NCI-H2029 treated with DMSO at 0.1 percent for 48 hours (cell line): Measurements from ENCODE around the gene TMEM138.

Source experiments
- DNase-seq: peaks from one replicate; lab custom pipeline; 2025; lab: John Stamatoyannopoulos, UW

TMEM138 gene

DNA sequence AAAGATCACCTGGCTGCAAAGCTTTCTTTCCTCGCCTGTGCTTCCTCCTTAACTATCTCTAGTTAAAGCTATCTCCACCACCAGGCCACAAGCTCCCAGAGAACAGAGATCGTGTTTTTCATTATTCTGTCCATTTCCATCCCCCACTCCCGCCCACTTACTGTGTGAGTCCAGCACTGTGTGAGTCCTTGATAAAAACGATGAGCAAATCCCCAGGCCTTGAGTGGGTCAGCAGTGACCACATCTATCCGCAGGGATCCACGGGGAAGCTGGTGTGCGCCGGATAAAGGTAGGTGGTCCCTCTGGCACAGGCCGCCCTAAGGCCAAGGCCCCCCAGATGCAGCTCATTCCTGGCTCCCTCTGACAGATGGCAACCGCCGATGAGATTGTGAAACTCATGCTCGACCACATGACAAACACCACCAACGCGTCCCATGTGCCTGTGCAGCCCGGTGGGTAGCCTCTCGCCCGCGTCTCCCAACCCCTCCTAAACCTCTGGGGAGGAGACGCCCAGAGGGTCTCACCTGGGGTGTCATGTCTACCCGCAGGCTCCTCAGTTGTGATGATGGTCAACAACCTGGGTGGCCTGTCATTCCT is 19.9 kb upstream of the TMEM138 start:
- DNase-seq = no peak

DNA sequence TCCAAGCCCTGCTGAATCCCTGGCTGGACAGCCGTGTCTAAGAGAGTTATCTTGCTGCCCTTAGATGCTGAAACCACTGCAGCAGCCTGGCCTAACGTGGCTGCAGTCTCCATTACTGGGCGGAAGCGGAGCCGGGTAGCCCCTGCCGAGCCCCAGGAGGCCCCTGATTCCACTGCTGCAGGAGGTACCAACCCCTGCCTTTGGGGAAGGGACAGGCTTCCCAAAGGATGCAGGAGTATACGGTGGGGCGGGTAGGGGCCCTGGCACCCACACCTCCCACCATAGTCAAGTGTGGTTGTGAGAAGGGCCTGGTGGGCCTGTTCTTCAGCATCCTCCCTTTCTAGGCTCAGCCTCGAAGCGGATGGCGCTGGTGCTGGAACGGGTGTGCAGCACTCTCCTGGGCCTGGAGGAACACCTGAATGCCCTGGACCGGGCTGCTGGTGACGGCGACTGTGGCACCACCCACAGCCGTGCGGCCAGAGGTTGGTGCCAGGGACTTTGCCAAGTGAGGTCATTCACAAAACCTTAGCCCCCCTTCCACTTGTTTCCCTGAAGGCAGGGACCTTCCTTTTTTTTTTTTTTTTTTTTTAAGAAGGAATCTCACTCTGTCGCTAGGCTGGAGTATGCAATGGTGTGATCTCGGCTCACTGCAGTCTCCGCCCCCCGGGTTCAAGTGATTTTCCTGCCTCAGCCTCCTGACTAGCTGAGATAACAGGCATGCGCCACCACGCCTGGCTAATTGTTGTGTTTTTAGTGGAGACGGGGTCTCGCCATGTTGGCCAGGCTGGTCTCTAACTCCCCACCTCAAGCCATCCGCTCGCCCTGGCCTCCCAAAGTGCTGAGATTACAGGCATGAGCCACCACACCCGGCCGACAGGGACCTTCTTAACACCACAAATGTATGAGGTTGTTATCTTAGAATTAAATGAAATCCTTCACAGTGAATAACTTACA is 18.1 kb upstream of the TMEM138 start:
- DNase-seq = no peak

DNA sequence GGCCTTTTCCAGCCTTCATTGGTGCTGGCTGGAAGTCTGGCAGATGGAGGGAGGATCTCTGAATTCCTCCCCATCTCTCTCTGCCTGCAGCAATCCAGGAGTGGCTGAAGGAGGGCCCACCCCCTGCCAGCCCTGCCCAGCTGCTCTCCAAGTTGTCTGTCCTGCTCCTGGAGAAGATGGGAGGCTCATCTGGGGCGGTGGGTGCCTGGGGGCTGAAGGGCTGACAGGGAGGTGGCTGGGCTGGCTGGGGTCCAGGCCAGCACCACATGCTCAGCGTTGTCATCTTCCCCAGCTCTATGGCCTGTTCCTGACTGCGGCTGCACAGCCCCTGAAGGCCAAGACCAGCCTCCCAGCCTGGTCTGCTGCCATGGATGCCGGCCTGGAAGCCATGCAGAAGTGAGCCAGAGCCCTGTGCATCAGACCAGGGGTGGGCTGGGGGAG is 17.0 kb upstream of the TMEM138 start:
- DNase-seq = no peak

DNA sequence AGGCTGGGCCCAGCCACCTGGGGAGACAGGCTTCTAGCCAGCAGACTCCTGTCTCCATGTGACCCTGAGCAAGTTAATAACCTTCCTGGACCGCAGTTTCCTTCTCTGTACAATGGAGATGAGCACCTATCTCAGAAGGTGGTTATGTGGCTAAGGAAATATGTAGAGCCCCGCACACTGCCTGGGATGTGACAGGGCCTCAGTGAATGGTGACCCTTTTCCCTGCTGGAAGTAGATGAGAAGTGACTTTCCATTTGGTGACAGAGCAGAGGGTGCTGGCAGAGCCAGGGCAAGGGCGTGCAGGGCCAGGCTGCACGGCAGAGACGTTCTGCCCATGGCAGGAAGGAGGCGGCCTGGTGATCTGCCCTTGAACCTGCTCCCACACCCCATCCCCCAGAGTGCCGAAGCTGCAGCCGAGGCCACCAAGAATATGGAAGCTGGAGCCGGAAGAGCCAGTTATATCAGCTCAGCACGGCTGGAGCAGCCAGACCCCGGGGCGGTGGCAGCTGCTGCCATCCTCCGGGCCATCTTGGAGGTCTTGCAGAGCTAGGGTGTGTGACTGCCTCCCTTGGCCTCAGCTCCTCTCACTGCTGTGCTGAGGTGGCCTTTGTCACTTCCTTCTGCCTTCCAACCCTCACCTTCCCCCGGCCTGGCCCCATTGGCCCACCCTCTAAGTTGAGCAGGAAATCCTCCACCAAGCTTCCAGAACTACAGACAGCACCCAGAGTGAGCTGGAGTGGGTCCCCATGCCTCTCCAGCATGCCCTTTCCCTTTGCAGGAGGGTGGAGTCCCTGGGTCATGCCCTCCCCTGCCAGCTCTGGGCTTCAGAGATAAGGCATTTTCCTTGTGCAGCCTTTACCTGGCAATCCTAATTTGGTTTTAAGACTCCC is 16.0 kb upstream of the TMEM138 start:
- no peak for DNase-seq

DNA sequence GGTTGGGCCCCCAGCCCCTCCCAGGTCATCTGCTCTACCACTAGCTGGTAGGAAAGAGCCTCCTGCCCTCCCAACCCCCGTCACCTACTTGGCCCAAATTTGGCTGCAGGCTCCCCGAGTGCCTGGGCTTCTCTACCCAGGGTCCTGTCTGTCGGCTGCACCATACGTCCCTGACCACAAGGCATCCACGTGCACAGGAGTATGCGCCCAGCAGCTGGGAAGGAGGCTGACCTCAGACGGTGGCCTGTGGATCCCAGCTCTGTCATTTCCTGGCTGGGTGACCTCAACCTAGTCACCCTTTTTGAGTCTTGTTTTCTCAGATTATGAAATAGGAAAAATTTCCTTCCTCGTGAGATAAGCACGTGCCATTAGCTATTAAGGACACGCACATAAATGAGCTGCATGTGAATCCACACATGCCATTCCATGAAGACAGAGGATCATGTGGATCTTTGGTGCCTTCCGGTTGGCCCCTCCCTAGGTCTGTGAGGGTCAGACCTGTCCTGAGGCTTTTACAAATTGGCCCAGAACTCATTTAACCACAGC is 14.2 kb upstream of the TMEM138 start:
- no peak for DNase-seq

DNA sequence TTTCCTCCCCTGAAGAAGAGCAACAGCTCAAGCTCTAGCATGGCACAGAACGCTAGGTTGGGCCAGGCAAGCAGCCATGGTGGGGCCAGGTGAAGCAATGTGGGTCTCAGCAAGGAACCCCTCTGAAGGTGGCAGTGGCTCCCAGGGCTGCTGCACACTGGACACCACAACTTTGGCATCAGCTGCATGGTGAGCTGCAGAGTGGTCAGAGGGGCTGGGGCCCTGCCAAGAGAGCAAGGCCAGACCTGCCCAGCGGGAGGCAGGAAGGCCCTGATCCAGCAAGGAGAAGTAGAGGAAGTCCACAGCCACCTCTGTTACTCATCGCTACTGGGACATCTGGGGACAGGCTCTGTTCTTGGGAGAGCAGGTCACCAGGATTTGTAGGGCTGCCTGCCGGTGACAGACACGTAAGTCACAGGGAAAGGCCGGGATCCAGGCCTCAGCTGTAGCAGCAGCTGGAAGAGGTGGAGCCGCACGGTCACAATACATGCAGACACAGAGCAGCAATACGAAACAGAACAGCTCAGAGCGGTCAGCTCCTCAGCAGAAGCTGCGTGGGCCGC is 12.9 kb upstream of the TMEM138 start:
- DNase-seq = no peak

DNA sequence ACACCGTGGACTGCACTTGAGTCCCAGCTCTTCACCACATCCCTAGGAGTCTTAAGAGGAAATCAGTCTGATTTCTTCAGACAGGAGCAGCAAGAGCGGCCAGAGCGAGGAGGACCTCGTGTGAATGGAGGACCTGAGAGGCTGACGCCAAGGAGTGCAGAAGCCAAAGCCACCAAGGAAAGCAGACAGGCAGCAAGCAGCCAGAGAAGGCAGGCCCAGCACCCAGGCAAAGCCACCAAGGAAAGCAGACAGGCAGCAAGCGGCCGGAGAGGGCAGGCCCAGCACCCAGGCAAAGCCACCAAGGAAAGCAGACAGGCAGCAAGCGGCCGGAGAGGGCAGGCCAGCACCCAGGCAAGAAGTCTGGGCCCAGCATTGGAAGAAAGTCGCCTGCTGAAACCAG is 12.3 kb upstream of the TMEM138 start:
- no peak for DNase-seq

DNA sequence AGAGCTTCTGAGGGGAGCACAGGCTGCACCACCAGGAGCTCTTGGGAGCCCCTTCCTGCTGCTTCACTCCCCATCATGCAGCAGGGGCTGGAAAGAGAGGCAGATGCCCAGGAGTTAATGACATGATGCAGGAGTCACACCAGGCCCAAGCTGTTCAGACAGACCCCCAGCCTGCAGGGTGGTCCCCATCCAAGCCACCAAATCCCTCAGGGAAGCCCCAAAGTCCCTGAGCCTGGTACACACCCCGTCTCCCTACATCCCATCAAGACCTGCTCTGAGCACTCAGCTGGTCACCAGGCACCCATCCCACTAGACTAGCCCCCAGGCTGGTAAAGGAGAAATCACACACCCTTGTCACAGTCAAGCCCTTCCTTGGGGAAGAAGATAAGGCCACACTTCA is 11.8 kb upstream of the TMEM138 start:
- no peak for DNase-seq

DNA sequence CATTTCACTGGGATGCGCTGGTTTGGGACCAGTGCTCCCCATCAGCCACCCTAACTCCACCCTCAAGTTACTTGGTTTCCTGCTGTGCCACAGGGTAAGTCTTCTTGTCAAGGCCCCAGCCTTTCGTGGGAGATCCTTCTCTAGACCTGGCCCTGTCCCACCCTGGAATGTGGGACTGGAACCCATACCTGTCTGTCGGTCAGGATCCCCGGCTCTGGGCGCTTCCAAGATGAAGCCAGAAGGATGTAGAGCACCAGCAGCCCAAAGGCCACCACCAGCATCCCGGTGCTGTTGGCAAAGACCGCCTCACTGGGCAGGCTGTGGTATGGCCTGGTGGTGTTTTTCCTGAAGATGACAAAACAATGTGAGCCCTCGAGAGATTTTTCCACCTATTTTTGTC is 11.4 kb upstream of the TMEM138 start:
- DNase-seq = no peak

DNA sequence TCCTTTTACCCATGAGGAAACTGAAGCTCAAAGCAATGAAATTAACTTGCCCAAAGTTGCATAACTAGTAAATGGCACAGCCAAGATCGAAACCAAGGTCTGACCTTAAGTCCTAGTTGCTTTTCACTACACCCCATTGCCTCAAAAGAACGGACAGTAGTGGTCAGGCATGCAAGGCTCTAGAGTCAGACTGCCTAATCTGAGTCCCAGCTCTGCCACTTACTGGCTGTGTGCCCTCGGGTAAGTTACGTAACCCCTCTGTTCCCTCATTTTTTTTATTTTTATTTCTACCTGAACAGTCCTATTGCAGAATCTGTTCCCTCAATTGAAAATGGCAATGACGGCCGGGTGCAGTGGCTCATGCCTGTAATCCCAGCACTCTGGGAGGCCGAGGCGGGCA is 10.1 kb upstream of the TMEM138 start:
- no peak for DNase-seq

DNA sequence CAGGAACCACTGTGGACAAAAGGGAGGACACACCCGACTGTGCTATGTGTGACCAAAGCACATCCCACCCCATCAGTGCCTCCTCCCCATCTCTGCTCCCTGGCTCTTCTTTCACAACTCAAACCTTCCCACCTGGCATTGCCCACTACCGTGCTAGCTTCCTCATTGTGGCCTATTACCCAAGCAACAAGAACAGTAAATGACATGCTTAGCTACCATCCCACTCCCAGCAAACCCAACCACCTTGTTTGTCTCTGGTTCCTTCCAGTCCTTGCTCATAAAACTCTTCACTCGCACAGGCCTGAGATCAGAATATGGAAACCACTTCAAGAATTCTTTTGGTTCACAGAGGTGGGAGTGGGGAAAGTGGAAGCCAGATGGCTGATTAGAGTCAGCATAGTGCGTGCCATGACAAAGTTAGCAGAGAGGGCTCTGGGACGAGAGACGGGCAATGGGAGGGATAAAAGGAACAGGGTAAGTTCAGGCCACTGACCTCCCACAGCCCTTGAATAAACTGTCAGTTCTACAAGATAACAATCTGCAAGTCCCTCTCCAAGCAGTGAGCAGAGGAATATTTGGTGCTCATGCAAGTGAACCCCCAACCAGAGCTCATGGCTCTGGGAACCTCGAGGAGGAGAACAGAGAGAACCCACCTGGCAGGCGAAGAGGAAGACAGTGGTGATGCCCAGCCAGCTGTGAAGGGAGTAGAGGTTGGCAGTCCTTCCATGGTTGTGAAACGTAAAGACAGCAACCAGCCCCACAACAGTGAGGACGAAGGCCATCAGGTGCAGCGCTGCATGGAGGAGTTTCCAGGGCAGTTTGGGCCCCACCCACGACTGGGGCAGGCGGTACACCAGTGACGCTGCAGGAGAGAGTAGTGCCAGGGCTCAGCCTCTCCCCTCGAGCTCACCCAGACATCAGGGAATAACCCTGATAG is 8.8 kb upstream of the TMEM138 start:
- no peak for DNase-seq

DNA sequence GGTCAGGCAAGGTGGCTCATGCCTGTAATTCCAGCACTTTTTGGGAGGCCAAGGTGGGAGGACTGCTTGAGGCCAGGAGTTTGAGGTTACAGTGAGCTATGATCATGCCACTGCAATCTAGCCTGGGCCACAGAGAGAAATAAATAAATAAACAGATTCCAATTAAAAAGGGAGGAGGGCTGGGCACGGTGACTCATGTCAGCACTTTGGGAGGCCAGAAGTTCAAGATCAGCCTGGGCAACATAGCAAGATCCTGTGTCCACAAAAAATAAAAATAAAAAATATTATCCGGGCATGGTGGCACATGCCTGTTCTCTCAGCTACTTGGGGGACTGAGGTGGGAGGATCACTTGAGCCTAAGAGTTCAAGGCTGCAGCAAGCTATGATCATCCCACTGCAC is 8.0 kb upstream of the TMEM138 start:
- DNase-seq = no peak

DNA sequence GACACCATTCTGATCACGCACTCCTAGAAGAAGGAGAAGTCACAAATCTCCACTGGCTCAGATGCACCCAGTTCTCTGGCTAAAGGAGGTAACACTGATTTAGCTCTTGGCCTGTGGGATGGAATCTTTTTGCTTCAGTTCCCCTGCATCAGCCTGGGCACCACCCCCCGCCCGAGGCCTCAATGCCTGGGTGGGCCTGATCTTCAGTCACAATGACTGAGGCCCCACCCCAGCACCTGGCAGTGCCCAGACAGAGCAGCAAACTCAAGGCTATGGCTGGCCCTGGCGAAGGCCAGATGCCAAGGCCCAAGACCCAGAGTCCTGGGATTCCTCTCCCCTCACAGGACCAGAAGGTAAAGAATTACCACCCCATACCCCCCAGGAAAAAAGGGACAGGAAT is 5.5 kb upstream of the TMEM138 start:
- no peak for DNase-seq

DNA sequence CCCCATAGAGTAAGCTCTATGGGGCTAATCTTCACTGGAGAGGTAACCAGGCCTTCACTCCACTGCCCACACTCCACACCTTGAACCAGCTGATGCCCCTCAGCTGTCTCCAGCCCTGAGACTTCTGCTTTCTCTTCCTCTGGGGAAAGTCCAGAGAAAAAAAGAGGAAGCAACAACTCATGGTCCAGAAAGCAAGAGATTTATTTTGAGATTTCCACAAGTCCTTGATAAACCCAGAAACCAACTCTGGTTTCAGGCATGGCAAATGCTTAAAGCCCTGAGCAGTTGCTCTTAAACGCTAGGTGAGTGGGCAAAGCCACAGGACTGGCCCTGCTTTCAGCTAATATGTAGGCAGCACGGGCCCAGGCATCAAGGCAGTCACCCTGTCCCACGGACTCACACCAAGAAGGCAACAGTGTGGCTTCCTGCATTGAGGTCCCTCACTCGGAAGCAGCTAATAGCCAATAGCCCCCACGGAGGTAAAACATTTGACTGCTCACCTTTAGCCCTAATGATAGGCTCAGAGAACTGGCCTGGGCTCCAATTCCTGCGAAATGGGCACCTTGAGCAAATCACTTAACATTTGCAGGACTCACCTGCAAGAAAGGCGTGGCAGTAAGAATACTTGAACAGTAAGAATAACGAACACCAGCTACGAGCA is 4.8 kb upstream of the TMEM138 start:
- no peak for DNase-seq

DNA sequence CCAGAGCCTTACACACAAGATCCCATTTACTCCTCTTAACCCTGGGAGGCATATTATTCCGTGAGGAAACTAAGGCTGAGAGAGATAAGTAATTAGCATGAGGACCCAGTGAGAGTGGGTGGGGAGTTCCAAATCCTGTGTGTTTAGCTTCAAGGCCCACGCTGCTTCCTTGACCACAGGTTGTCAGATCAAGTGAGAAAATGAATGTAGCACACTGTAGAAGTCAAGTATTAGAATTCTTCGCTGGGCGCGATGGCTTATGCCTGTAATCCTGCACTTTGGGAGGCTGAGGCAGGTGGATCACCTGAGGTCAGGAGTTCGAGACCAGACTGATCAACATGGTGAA is 4.3 kb upstream of the TMEM138 start:
- no peak for DNase-seq

DNA sequence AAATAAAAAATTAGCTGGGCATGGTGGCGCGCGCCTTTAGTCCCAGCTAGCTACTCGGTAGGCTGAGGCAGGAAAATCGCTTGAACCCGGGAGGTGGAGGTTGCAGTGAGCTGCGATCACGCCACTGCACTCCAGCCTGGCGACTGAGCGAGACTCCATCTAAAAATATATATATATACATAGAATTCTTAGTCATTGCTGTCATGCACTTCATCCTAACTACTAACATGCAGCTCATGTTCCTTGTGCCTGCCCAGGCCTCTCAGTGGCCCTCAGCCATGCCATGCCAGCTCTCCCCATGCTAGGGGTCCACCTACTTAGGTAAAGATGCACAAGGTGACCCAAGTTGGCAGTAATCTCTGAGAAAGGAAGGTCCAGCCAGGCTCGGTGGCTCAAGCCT is 3.6 kb upstream of the TMEM138 start:
- no peak for DNase-seq

DNA sequence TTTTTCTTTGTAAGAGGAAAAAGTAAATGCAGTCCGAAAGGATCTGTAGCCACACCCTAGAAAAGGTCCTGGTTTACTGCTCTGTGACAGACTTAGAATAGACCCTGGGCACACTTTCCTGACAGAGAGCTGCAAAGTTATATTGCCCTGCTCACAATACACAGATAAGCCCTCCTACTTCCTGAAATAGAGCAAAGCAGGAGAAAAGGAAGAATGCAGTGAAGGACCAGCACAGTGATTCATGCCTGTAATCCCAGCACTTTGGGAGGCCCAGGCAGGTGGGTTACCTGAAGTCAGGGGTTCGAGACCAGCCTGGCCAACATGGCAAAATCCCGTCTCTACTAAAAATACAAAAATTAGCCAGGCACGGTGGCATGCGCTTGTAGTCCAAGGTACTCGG is 2.7 kb upstream of the TMEM138 start:
- DNase-seq = no peak

DNA sequence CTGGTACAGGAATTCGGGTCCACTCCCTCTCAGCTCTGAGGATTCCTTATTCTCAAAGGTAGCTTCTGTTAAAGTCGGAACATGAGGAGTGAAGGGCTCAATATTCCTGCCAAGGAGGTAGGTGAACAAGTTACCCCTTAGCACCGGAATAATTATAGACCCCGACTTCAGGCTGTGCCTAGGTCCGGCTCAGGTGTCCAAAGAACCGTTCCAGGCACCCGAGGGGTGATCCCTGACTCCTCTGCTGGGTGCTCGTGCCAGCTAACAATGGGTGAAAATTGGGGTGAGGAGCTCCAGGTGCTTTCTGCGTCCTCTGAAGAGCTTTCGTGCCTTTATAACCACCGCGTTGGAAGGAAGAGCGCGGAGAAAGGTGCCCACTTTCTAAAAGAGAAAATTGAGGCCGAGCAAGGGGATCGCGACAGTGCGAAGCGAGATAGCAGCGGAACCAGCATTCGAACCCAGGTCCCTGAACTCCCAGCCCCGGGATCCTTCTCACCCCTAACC is 885 bp upstream of the TMEM138 start:
- DNase-seq = no peak

DNA sequence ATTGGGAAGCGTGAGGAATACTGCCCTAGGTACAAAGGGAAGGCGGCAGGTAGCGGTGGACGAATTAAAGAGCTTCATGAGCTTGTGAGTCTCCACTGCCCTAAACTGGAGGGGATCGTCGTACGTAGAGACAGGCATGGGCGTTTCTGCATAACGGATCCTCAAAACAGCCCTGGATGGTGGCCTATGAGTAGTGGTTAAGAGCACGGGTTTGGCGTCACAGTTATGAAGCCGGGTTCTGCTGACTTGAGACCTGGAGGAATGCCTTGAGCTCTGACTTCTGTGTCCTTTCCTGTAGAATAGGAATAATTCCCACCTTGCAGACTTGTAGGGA is 335 bp downstream of the TMEM138 start:
- peak; percentile 45 for DNase-seq

DNA sequence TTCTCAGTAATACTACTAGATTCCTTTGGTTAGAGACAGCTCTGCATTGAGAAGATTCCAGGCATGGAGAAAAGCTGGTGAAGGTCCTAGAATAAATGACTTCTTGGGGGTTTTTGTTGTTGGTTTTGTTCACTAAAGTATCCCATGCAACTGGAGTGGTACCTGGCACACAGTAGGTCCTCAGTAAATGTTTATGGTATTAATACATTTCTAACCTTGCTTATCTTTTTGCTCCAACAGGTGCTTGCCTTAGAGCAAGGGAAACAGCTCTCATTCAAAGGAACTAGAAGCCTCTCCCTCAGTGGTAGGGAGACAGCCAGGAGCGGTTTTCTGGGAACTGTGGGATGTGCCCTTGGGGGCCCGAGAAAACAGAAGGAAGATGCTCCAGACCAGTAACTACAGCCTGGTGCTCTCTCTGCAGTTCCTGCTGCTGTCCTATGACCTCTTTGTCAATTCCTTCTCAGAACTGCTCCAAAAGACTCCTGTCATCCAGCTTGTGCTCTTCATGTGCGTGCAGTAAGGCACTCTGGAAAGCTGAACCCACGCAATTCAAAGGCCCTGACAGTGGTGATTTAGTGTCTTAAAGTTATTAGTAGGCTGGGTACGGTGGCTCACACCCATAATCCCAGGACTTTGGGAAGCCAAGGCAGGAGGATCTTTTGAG is 2.0 kb downstream of the TMEM138 start:
- no peak for DNase-seq
